Suppressor macrophage (primary cell): ENCODE data around the gene TGM2.

Source experiments
- DNase-seq, 4 experiments: peaks; one replicate each; pipeline ENCODE4 v3.0.0-alpha.2; 2020 to 2022

The TGM2 gene

GRCh38 chr20:38143646-38144554 is 21.2 kb downstream of the TGM2 start:
- peak; percentile 93 to 98 (median 94) for DNase-seq

GRCh38 chr20:38143238-38143645 is 21.8 kb downstream of the TGM2 start:
- no peak for DNase-seq

- no peak for DNase-seq
Observed at GRCh38 chr20:38141889-38142494, 23.1 kb downstream of the TGM2 start.

- peak in 3 of 4 experiments; percentile 42 to 75 (median 53) for DNase-seq
Observed at GRCh38 chr20:38141204-38141888, 23.7 kb downstream of the TGM2 start.

GRCh38 chr20:38139977-38140753 is 24.9 kb downstream of the TGM2 start:
- DNase-seq, result no peak

DNA sequence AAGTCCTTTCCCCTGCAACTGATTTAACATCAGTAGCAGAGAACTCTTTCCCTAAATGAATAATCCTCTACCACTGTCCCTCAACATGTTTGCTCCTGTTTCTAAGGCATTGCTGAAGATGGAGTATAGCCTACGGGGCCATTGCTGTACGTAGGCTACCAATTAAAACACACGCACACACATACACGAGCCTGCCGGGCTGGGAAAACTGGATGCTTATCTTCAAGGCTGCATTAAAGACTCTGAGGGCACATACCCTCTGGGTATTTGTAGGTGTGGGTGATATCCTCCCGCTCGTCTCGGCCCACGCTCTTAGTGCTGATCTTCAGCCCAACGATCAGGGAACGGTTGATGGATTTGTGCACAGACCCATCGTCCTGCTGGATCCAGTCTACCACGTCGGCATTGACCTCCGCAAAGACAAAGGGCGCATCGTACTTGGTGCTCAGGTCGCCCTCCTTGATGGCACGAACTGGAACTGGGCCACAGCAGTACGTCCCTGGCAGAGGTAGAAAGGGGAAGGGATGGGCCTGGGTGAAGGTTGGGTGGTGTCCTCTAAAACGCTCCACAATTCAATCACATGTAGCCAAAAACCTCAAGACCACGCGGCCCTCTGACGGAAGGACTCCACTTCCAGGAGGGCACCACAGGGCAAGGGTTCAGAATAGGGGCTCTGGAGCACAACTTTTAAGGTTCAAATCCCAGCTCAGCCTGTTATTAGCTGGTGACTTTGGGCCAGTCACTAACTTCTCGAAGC is 25.7 kb downstream of the TGM2 start:
- DNase-seq, result no peak

DNA sequence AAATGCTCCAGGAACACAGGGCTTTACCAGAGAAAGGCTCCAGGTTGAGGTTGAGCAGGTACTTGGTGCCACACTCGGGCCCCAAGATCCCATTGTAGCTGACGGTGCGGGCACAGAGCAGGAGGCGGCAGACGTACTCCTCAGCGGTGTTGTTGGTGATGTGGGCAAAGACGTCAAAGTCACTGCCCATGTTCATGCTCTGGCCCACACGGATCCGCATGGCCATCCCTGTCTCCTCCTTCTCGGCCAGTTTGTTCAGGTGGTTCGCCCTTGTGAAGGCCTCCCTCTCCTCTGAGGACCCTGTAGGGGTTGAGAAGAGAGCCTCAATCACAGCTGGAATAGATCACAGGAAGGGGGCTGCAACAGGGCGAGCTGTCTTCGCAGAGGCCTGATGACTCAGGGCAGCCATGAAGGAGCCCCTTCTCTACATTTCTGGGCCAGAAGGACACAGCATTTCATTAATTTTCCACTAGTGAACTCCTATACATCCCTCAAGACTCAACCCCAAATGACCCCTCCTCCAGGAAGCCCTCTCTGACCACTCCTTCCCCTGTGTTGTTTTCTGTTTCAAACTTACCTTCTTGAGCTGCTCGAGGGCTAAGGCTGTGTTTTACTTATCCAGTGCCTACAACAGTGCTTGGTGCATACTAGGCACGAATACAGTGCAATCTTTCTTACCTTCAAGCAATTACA is 26.8 kb downstream of the TGM2 start:
- DNase-seq, result no peak

DNA sequence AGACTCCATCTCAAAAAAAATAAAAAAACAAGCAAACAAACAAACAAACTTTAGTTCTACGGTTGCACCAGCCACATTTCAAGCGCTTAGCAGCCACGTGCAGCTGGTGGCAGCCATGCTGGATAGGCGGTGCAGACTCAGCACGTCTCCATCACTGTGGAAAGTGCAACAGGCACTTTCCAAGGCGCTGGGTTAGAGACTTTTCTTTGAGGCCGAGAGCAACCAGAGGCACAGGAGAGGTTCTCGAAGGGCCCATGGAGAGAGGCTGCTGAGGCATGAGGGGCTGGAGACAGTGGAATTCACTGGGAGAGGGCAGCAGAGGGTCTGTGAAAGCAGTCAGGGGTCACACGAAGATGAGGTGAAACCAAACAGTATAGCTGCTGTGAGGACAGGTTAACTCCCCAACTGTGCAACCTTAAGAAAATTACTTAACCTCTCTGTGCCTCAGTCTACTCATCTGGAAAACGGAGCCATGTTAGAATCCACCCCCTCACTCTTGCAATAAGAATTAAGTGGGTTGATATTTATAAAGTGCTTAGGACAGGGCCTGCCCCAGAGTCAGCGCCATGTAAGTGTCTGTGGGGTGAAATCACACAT is 27.5 kb downstream of the TGM2 start:
- no peak for DNase-seq

DNA sequence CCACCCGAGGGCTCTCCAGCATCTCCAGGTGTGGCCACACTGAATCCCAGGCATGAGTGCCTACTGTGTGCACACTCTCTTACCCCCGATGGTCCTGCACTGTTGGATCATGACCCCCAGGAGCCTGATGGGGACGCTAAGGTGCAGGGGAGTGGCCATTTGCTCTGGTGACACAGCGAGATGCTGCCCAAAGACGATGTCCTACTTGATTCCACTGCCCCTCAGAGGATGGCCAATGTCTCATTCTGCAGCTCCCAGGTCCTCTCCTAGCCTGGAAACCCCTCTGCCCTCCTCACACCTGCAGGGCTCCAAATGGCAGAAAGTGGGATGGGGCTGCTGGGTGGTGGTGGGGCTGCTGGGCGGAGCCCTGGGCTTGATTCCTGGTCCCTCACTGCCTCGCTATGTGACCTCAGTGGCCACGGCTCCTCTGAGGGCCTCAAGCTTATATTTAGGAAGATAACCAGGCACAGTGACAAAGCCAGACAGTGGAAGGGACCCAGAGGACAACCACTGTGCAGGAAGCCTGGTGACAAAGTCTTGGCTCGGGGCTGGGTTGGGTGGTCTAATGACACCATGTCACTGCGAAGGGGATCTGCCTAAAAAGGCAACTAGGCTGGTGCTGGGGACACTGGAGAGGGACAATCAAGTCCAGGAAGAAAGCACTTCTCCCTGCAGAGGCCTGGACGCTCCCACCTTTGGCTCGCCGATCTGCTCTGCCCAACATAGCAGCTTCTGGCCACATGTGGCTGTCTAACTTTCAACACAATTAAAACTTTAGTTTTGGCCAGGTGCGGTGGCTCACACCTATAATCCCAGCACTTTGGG is 28.4 kb downstream of the TGM2 start:
- no peak for DNase-seq

- DNase-seq, result no peak
Observed at GRCh38 chr20:38135651-38136420, 29.2 kb downstream of the TGM2 start.

DNA sequence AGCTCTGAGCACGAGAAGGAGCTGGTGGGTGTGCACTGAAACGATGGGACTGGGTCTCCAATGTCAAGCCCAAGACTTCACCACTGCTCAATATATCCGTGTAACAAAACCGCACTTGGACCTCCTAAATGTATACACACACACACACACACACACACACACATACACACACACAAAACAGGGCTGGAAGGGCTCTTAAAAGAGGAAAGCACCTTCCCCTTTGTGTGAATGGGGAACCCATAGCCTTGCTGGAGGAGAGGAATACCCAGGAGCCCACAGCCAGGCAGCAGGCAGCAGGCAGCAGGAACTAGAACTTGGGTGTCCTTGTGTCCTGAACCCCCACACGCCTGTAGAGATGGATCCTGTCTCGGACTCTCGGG is 29.8 kb downstream of the TGM2 start:
- DNase-seq, result peak in 3 of 4 experiments; percentile 40 to 50 (median 44)

- no peak for DNase-seq
Observed at GRCh38 chr20:38134427-38135270, 30.4 kb downstream of the TGM2 start.

GRCh38 chr20:38133680-38134426 is 31.2 kb downstream of the TGM2 start:
- no peak for DNase-seq

- no peak for DNase-seq
Observed at GRCh38 chr20:38132910-38133501, 32.1 kb downstream of the TGM2 start.

DNA sequence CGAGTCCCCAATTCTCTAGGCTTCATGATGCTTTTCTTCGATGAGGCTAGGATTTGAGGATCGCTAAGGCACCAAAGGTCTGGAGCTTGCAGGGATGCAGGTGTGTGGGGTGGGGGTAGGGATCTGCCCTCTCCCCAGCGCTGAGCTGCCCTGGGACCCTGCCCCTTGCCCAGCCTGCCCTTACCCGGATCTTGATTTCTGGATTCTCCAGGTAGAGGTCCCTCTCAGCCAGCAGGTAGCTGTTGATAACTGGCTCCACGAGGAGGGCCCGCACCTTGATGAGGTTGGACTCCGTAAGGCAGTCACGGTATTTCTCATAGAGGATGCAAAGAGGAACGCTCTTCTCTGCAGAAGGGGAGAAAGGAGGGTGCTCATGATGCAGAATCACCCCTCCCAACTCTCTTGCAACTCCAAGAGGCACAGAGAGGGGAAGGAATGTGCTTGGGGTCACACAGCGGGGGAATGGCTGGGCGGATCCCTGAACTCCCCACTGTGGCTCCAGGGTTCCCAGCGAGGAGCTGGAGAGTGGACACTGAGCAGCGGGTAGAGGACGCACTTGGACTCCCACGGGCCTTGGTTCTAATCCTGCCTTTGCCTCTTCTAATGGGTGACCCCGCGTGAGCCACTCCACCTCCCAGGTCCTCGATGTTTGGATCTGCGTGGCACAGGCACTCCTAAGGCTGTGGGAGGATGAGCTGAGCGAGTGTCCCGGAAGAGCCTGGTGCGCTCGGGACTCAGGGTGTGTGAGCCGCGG is 32.7 kb downstream of the TGM2 start:
- DNase-seq, result no peak

- DNase-seq, result no peak
Observed at GRCh38 chr20:38131588-38132121, 33.4 kb downstream of the TGM2 start.
